ENCODE results near the gene ACTRT2.

The ACTRT2 gene

GRCh38 chr1:3067671-3068563 lies 46.6 kb downstream of the ACTRT2 start:
- no peak for ATAC-seq
- TF ChIP-seq CSDC2 (CRISPR knock-in tag; IDR thresholded peaks at IDR 0.05) (no peak), TCF4 (CRISPR knock-in tag; IDR thresholded peaks at IDR 0.05; ENCODE audit: borderline replicate concordance) (no peak), ESRRG (CRISPR knock-in tag; IDR thresholded peaks at IDR 0.05) (no peak), ZFP30 (CRISPR knock-in tag; IDR thresholded peaks at IDR 0.05) (no peak), TOX (CRISPR knock-in tag; IDR thresholded peaks at IDR 0.05; ENCODE audit: borderline replicate concordance) (no peak), ZNF8 (CRISPR knock-in tag; IDR thresholded peaks at IDR 0.05) (no peak), OSR1 (CRISPR knock-in tag; IDR thresholded peaks at IDR 0.05) (no peak), ARNTL (CRISPR knock-in tag; IDR thresholded peaks at IDR 0.05; ENCODE audit: borderline replicate concordance, low read depth) (no peak), PPARA (CRISPR knock-in tag; IDR thresholded peaks at IDR 0.05; ENCODE audit: borderline replicate concordance) (no peak)

DNA sequence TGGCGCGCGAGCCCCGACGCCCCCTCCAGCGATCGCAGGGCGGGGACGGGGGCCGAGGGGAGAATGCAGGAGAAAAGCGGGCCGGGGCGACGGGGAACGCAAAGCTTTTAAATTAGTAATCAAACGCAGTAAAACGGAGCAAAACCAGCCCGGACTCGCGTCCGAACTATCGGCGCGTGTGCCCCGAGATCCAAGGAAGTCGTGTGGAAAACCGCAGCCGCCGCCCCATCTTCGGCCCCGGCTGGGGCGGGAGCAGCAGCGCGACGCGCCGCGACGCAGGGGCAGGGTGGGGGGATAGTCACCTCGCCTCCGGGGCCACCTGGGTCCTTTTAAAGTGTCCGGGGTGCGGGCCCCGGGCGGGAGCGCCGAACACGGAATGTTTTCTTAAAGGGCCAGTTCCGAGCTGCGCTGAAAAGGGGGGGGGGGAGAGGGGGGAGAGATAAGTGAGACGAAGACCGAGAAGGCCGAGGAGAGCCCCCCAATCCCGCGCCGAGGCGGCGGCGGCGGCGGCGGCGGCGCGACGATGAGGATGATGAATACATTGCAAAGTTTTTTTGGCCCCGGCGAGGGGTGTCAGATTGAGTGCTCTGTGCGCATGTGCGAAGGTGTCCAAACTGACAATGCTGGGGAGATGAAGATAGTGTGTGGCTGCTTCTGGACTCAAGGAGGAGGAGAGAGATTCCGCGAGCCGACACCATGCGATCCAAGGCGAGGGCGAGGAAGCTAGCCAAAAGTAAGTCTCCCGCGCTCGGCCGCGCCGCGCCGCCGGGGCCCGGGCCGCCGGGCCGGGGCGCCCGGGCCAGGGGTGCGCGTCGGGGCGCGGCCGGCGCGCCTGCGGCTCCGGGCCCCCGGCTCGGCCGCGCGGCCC lies 47.5 kb downstream of the ACTRT2 start, which contains the start of gene PRDM16:
Gene PRDM16 (plus strand): TSS at position 640 of the 868 bp plus-strand sequence. CDS start 57 bp downstream, at position 697.
- no peak for ATAC-seq
- TF ChIP-seq BACH2 (CRISPR knock-in tag; IDR thresholded peaks at IDR 0.05; ENCODE audit: borderline replicate concordance) (no peak), ZNF565 (CRISPR knock-in tag; conservative IDR thresholded peaks at IDR 0.05; ENCODE audit: low read depth) (no peak), TCF4 (CRISPR knock-in tag; IDR thresholded peaks at IDR 0.05; ENCODE audit: borderline replicate concordance) (no peak), CREB5 (CRISPR knock-in tag; IDR thresholded peaks at IDR 0.05; ENCODE audit: low read depth) (no peak), TSHZ2 (CRISPR knock-in tag; IDR thresholded peaks at IDR 0.05) (no peak)

DNA sequence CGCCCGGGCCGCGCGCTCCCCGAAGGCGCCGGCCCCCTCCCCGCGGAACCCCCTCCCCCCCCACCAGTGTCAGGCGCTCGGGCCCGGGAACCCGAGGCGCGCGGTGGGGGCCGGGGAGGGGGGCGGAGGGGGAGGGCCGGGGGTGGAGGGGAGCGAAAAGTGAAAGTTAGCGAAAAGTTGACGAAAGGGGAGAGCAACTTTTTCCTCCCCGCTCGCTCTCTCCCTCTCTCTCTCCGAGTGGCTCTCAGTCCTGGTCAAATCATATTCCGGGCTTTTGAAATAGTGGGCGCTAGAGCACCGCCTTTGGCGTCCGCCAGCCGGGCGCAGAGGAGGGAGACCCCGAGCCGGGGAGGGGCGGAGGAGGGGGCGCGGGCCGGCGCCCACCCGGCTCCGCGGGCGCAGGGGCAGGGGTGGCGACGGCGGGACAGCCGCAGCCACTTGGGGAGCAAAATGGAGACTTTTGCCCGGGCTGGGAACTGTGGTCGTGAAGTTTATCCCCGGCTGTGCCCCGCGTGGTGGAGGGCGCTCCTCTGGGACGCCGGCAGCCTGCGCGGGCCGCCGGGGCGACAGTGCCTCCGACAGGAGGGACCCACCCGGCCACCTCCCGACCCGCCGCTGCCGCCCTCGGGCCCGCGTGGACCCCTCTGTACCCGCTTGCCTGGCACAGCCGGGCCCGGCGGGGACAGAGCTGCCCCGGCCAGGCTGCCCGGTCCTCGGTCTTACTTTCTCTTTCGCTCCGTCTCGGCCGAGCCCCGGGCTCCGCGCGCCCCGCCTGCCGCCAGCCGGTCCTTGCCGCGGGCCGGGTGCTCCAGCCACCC lies 48.4 kb downstream of the ACTRT2 start:
- peak; percentile 46 for ATAC-seq
- no peak for TF ChIP-seq ZNF70 (CRISPR knock-in tag; IDR thresholded peaks at IDR 0.05)
- no peak for TF ChIP-seq ZFP30 (CRISPR knock-in tag; IDR thresholded peaks at IDR 0.05)
- TF ChIP-seq, protein P1, sequence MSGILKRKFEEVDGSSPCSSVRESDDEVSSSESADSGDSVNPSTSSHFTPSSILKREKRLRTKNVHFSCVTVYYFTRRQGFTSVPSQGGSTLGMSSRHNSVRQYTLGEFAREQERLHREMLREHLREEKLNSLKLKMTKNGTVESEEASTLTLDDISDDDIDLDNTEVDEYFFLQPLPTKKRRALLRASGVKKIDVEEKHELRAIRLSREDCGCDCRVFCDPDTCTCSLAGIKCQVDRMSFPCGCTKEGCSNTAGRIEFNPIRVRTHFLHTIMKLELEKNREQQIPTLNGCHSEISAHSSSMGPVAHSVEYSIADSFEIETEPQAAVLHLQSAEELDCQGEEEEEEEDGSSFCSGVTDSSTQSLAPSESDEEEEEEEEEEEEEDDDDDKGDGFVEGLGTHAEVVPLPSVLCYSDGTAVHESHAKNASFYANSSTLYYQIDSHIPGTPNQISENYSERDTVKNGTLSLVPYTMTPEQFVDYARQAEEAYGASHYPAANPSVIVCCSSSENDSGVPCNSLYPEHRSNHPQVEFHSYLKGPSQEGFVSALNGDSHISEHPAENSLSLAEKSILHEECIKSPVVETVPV (CRISPR knock-in tag; IDR thresholded peaks at IDR 0.05): no peak
- TF ChIP-seq BACH2 (CRISPR knock-in tag; IDR thresholded peaks at IDR 0.05; ENCODE audit: borderline replicate concordance): no peak
- no peak for TF ChIP-seq ZFP3 (CRISPR knock-in tag; IDR thresholded peaks at IDR 0.05)
- TF ChIP-seq POU6F1 (CRISPR knock-in tag; IDR thresholded peaks at IDR 0.05; ENCODE audit: borderline replicate concordance, low read depth): no peak
- no peak for TF ChIP-seq CREB5 (CRISPR knock-in tag; IDR thresholded peaks at IDR 0.05; ENCODE audit: low read depth)
- no peak for TF ChIP-seq TSHZ2 (CRISPR knock-in tag; IDR thresholded peaks at IDR 0.05)
- TF ChIP-seq RARB (CRISPR knock-in tag; IDR thresholded peaks at IDR 0.05): no peak
- no peak for TF ChIP-seq GLIS3 (CRISPR knock-in tag; IDR thresholded peaks at IDR 0.05)
- TF ChIP-seq ZNF8 (CRISPR knock-in tag; IDR thresholded peaks at IDR 0.05): no peak
- TF ChIP-seq TOX (CRISPR knock-in tag; IDR thresholded peaks at IDR 0.05; ENCODE audit: borderline replicate concordance): no peak

Data from SK-N-SH treated with all-trans-retinoic acid at 6 μM for 48 hours (cell line).